B cell (primary cell): ENCODE measurements around the gene GLCE. TPM values are rescaled to one million over a fixed set of nuclear protein-coding genes. Genes with fewer than 3 reads are reported as not detected.

Experiments used
- ATAC-seq: fragments of 200-7000 bp; cut with Tn5 transposase; one replicate; pipeline ENCODE4 v1.10.0; 2021; ENCODE audit warnings: low read depth, mild to moderate bottlenecking, moderate number of reproducible peaks, moderate library complexity
- CTCF ChIA-PET: fragments of 350-600 bp; sonication (Branson Sonifier 250); formaldehyde crosslinking; loops from one replicate; lab custom pipeline; 2021; ENCODE audit warnings: antibody characterized with exemption, inconsistent platforms; lab: Charles Lee
- POLR2A ChIA-PET: fragments of 350-600 bp; sonication (Branson Sonifier 250); formaldehyde crosslinking; loops from one replicate; lab custom pipeline; 2021; ENCODE audit warnings: antibody characterized with exemption; lab: Charles Lee
- DNase-seq: peaks from one replicate; pipeline ENCODE4 v3.0.0; 2013
- H2AFZ ChIP-seq: 2 replicates; pipeline ENCODE4 v1.6.1; 2012; ENCODE audit warnings: mild to moderate bottlenecking, low read depth, low read length; ENCODE audit not compliant: insufficient read depth, poor library complexity, severe bottlenecking
- H3K27ac ChIP-seq, 2 donors: 1 replicate in 1 of 2; 2 replicates in 1 of 2; pipeline ENCODE4 v1.5.1; 2012 to 2013; ENCODE audit warnings: low read length in 2 of 2, mild to moderate bottlenecking in 2 of 2, moderate library complexity in 1 of 2
- H3K27me3 ChIP-seq, 4 experiments: fragments of 200-600 bp in 1 of 4; sonication (generic) in 1 of 4; replicated peaks in 1 of 4; 1 replicate in 2 of 4; 2 replicates in 2 of 4; pipeline versions ENCODE4 v1.6.1 to v1.7.0; 2013 to 2016; ENCODE audit warnings: low read length in 3 of 4, mild to moderate bottlenecking in 2 of 4, mixed read lengths in 1 of 4, moderate library complexity in 1 of 4; ENCODE audit not compliant: insufficient read depth in 4 of 4, control insufficient read depth in 3 of 4; ENCODE audit errors: control extremely low read depth in 1 of 4
- H3K36me3 ChIP-seq, 2 experiments: replicated peaks in 1 of 2; 1 replicate in 1 of 2; 2 replicates in 1 of 2; pipeline versions ENCODE4 v1.6.1 to v1.7.1; 2013; ENCODE audit warnings: low read length in 1 of 2; ENCODE audit not compliant: insufficient read depth in 2 of 2, control insufficient read depth in 1 of 2; ENCODE audit errors: control extremely low read depth in 1 of 2, extremely low read depth in 1 of 2
- H3K4me1 ChIP-seq, 2 donors: fragments of 200-600 bp in 1 of 2; sonication (generic) in 1 of 2; 1 replicate in 1 of 2; 2 replicates in 1 of 2; pipeline versions ENCODE4 v1.5.1 to v1.6.1; 2013 to 2017; ENCODE audit warnings: low read length in 2 of 2; ENCODE audit not compliant: control insufficient read depth in 2 of 2, insufficient read depth in 2 of 2
- H3K4me2 ChIP-seq: replicated peaks from 2 replicates; pipeline ENCODE3; 2012; ENCODE audit warnings: mild to moderate bottlenecking, low read depth, low read length; ENCODE audit not compliant: poor library complexity, severe bottlenecking
- H3K4me3 ChIP-seq, 5 experiments: fragments of 200-600 bp in 1 of 5; sonication (generic) in 1 of 5; 1 replicate in 3 of 5; 2 replicates in 2 of 5; pipeline versions ENCODE4 v1.5.1 to v1.7.0; 2011 to 2016; ENCODE audit warnings: low read length in 4 of 5, mild to moderate bottlenecking in 4 of 5, low read depth in 2 of 5, control low read depth in 1 of 5, moderate library complexity in 1 of 5; ENCODE audit not compliant: insufficient read depth in 1 of 5; ENCODE audit errors: control extremely low read depth in 1 of 5, extremely low read depth in 1 of 5
- H3K79me2 ChIP-seq: fragments of 200-600 bp; sonication (generic); one replicate; pipeline ENCODE4 v1.6.0; 2016; ENCODE audit warnings: low read length; ENCODE audit not compliant: control insufficient read depth, insufficient read depth
- H3K9ac ChIP-seq: fragments of 200-600 bp; sonication (generic); 2 replicates; pipeline ENCODE4 v1.6.1; 2017; ENCODE audit warnings: mild to moderate bottlenecking, low read length, moderate library complexity
- H3K9me3 ChIP-seq, 3 donors: one replicate each; pipeline versions ENCODE4 v1.6.1 to v1.7.1; 2013; ENCODE audit warnings: low read length in 2 of 3; ENCODE audit not compliant: control insufficient read depth in 2 of 3, insufficient read depth in 1 of 3; ENCODE audit errors: control extremely low read depth in 1 of 3
- H4K20me1 ChIP-seq: 2 replicates; pipeline ENCODE4 v1.6.0; 2012; ENCODE audit warnings: mild to moderate bottlenecking, low read length; ENCODE audit not compliant: insufficient read depth, control insufficient read depth, poor library complexity, severe bottlenecking
- H3K27ac Mint-ChIP-seq: one replicate; pipeline ENCODE4 v1.8.0; 2021; ENCODE audit warnings: mixed read lengths
- H3K27me3 Mint-ChIP-seq: one replicate; pipeline ENCODE4 v1.8.0; 2021; ENCODE audit warnings: mixed read lengths
- H3K4me1 Mint-ChIP-seq: one replicate; pipeline ENCODE4 v1.8.0; 2021; ENCODE audit warnings: mixed read lengths
- H3K4me3 Mint-ChIP-seq: one replicate; pipeline ENCODE4 v1.8.0; 2021; ENCODE audit warnings: mixed read lengths
- H3K9me3 Mint-ChIP-seq: one replicate; pipeline ENCODE4 v1.8.0; 2022; ENCODE audit warnings: mixed read lengths; ENCODE audit not compliant: insufficient read depth
- CTCF ChIP-seq: fragments of 200-600 bp; IDR thresholded peaks from one replicate; pipeline ENCODE4 v1.8.0; 2022; ENCODE audit warnings: antibody characterized with exemption, mild to moderate bottlenecking
- EZH2 ChIP-seq: IDR thresholded peaks from 2 replicates; pipeline ENCODE4 v1.6.1; 2012; ENCODE audit warnings: borderline replicate concordance, low read depth, mild to moderate bottlenecking, moderate library complexity, low read length; ENCODE audit not compliant: insufficient read depth, poor library complexity, severe bottlenecking
- WGBS: methylation state at CpG from one replicate; pipeline ENCODE4 v1.1.5; 2013; ENCODE audit warnings: missing lambda C conversion rate; ENCODE audit not compliant: insufficient coverage; 5-methylcytosine and 5-hydroxymethylcytosine counted together
- intact Hi-C: fragments of 100-400 bp; cut with micrococcal nuclease; formaldehyde crosslinking; loops from one replicate; pipeline ENCODE4 v1.10.0; 2022
- polyA plus RNA-seq: library from polyadenylated mRNA; depleted of rRNA; stranded (reverse); fragments of >200 nt; gene quantifications from 2 replicates; pipeline ENCODE4 v1.2.3, GENCODE V29; 2012
- total RNA-seq, 2 donors: library from RNA; stranded (reverse); fragments of 120-200 nt in 1 of 2; gene quantifications; 1 replicate in 1 of 2; 2 replicates in 1 of 2; pipeline versions ENCODE4 v1.2.3 to v1.2.4, GENCODE V29; 2013 to 2022

GLCE gene
- total and polyA plus RNA-seq, 2 donors (not counting 1 experiment from before 2014, with no cell fraction given) = 3.0 to 5.3 TPM

GRCh38 chr15:69232765-69233164 lies 72.3 kb downstream of the GLCE start:
- H3K4me1 Mint-ChIP-seq = no peaks in the 10 kb centered on the region
- TF ChIP-seq EZH2 (no peak), CTCF (no peak)
- no peaks in the 10 kb centered on the region for H3K79me2 ChIP-seq
- H3K4me1 ChIP-seq = no peaks in the 10 kb centered on the region
- ChIA-PET POLR2A (no interaction called here), CTCF (no interaction called here)
- no peaks in the 10 kb centered on the region for H3K27me3 ChIP-seq
- no peaks in the 10 kb centered on the region for H4K20me1 ChIP-seq
- no CpG with 5 or more reads among the region's 1 CpG for WGBS
- DNase-seq (no peak), ATAC-seq (no peak)
- no peak overlapping the region for H3K27ac ChIP-seq
- H3K4me3 Mint-ChIP-seq = no peak overlapping the region
- H3K36me3 ChIP-seq = no peaks in the 10 kb centered on the region
- no peaks in the 10 kb centered on the region for H3K9me3 Mint-ChIP-seq
- H3K27me3 Mint-ChIP-seq = no peaks in the 10 kb centered on the region
- H2AFZ ChIP-seq = no peak overlapping the region
- H3K4me3 ChIP-seq = no peak overlapping the region
- H3K9ac ChIP-seq = no peak overlapping the region
- H3K9me3 ChIP-seq = no peaks in the 10 kb centered on the region
- intact Hi-C loops = no loop called here
- no peak overlapping the region for H3K4me2 ChIP-seq
- no peak overlapping the region for H3K27ac Mint-ChIP-seq

GRCh38 chr15:69234676-69235075 lies 74.2 kb downstream of the GLCE start:
- H3K27me3 Mint-ChIP-seq = no peaks in the 10 kb centered on the region

More at GRCh38 chr15:69234676-69235075, 74.2 kb downstream of the GLCE start:
- no peaks in the 10 kb centered on the region for H3K79me2 ChIP-seq
- H3K4me1 Mint-ChIP-seq = no peaks in the 10 kb centered on the region
- no peak overlapping the region for H3K27ac Mint-ChIP-seq
- no peak overlapping the region for H3K27ac ChIP-seq
- no peak overlapping the region for H3K4me3 ChIP-seq
- H2AFZ ChIP-seq = no peak overlapping the region
- H3K4me2 ChIP-seq = no peak overlapping the region
- no peak overlapping the region for H3K4me3 Mint-ChIP-seq
- H3K9me3 ChIP-seq = peaks cover 0 to 3% (median 0%) of the 10 kb centered on the region in 3 donors
- peaks cover 1% of the 10 kb centered on the region for H3K9me3 Mint-ChIP-seq
- intact Hi-C loops = no loop called here
- no peak for ATAC-seq
- H3K9ac ChIP-seq = no peak overlapping the region
- ChIA-PET POLR2A (no interaction called here), CTCF (no interaction called here)
- TF ChIP-seq EZH2 (no peak), CTCF (no peak)
- no peak for DNase-seq
- no peaks in the 10 kb centered on the region for H3K36me3 ChIP-seq
- H3K27me3 ChIP-seq = no peaks in the 10 kb centered on the region
- H3K4me1 ChIP-seq = no peaks in the 10 kb centered on the region
- H4K20me1 ChIP-seq = no peaks in the 10 kb centered on the region
